ENCODE results near the gene MOB3A.
"Not testable (repeated sequence)": the region's sequence is repeated elsewhere in the genome, so short reads cannot be mapped to it uniquely, and the experiment has no call there.

Gene MOB3A

DNA sequence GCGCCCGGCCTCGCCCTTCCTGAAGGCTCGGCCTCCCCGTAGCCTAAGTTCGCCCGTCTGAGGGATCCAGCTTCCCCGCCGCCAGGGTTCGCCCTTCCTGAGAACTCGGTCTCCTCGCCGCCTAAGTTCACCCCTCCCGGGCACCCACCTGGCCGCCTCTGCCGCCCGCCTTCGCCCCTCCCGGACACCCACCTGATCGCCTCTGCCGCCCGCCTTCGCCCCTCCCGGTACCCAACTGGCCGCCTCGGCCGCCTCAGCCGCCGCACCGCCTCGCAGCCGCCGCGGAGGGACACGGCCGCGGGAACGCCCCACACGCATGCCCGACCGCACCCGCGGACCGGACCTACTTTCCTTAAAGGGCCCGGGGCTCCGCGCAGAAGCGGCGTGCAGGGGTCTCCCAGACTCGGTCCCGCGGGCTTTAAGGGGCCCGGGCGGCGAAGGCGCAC lies at the start of gene MOB3A:
Gene MOB3A, minus strand, starts transcription at position 293 of the 446 bp plus-strand sequence. CDS start 17,766 bp downstream, outside the sequence.
- peak; percentile 76 for DNase-seq

DNA sequence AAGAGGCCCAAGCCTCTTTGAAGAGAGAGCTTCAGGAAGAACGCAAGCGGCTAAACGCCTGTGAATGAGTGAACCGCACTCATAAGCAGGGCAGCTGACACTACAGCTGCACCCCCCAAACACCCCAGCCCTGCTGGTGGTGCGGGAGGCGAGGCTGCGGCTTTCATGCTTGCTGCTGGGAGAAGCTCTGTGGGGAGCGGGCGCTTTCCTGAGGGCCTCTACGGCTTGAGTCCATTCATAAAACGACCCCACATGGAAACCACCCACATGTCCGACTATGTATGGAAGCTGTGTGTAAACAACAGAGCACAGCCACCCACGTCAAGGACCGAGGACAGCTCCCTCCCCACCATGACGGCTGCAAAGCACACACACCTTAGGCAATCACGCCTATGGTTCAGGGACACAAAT lies 49.7 kb upstream of the MOB3A start:
- DNase-seq, result no peak

DNA sequence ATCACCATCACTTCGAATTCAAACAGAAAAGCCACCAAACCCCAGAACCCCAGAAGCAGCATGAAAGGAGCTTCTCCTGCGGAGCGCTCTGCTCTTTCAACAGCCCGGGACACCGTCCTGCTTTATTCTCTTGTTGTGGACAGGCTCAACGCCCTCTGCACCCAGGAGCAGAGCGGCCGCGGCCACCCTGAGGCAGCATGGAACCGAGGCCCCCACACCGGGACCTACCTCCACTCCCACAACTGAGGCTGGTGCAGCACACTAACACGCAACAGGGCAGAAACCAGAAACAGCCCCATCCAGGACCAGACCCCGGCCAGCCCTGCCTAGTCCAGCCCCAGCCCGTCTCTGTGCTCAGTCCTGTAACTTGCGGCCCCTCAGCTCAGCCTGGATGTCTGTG lies 48.1 kb upstream of the MOB3A start:
- DNase-seq, result no peak

DNA sequence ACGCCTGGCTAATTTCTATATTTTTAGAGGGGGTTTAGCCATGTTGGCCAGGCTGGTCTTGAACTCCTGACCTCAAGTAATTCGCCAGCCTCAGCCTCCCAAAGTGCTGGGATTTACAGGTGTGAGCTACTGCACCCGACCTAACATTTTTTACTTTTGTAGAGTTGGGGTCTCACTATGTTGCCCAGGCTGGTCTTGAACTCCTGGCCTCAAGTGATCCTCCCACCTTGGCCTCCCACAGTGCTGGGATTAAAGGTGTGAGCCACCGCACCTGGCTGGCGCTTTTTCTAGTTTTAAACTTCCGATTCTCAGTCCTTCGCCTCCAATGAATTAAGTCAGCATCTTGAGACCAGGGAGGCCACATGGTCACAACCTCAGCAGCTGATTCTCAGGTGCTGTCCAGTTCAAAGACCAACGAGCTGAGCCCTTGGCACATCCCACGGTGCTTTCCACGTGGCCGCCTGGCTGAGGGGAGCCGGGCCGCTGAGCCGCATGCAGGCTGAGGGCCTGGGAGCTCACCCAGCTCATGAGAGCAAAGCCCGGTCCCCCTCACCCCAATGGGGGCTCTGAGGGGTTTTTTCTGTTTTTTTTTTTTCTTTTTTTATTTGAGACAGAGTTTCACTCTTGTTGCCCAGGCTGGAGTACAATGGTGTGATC lies 46.2 kb upstream of the MOB3A start:
- no peak for DNase-seq

DNA sequence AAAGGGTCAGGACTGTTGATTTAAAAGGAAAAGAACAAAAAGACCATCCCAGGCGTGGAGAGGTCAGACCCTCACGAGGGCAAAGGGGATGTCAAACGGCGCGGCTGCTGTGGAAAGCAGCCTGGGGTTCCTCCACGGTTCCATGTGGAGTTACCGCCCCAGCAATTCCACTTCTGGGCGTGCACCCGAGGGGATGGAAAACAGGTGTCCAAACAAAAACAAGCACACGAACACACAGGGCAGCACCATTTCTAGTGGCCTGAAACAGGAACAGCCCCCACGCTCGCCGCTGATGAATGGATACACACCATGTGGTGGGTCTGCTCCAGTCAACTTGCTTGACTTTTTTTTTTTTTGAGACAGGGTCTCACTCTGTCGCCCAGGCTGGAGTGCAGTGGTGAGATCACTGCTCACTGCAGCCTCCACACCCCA lies 44.0 kb upstream of the MOB3A start:
- DNase-seq, result no peak

DNA sequence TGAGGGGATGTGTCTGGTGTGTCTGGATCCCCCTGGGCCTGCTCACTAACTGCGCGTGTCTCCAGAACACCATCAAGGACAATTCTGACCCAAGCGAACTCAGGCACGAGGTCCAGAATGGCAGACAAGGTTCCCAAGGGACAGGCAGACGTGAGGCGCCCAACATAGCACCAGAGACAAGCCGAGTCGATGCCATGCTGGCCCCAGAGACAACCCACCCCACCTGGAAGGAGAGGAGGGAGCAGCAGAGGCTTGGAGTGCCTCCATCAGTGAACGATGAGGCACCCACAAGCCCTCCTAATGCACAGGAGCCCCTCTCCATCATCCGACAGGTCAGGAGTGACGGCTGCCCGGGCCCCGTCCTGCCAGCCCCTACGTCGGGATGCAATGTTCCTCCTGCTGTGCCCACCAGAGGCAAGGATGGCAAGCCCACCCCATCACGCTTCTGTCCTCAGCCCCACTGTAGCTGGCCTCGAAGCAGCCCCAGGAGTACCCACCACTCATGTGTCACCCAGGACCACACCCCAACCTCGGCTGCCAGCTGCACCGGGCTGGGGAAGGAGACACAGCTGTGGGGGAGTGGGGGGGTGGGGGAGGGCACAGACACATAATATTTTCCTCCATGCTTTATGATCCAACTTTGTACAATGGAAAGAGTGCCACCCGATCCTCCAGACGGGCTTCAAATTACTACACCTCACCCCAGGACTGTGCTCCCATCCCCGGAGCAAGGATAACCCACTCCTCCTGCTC lies 43.4 kb upstream of the MOB3A start:
- no peak for DNase-seq

DNA sequence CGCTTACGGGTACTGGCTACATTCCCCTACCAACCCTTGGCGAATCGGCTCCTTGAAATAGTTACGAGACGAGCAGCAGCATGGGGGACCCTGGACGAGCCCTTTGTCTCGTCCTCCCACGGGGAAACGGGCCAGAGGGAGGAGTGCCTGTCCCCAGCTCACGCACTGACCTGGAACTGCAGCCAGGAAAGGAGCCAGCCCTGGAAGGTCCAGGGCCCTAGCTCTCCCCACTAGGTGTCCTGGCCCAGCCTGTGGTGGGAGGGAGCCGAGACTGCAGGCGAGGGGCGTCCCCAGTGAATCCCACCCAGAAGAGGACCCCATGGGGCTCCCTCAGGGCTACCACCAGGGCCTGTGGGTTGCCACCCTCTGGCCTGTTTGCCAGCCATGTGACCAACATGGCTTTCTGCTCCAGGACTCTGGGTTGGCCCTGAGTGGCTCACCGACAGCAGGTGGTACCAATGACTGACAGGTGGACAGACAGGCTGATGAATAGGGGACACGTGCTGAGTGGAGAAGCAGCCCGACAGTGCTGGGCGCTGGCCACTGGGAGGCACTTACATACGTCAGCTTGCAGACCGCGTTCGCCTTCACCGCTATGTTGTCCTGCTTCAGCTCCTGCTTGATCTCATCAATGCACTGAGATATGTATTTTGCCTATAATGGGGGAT lies 42.1 kb upstream of the MOB3A start:
- no peak for DNase-seq

DNA sequence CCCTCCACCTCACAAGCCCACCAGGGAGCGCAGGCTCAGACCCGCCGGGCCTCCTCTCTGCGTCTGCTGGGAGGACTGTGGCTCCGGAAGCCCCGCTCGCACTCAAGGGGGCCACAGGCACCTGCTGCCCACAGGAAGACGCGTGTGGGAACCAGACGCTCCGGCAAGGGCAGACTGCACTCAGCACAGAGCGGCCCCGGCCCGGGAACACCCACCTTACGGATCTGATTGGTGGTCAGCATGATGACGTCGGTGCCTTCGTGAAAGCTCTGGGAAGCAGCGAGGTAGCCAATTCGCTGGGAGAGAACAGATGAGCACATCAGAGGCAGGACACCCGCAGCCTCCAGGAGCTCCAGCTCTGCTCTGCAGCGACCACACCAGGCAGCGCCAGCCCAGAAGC lies 40.7 kb upstream of the MOB3A start:
- DNase-seq, result no peak

DNA sequence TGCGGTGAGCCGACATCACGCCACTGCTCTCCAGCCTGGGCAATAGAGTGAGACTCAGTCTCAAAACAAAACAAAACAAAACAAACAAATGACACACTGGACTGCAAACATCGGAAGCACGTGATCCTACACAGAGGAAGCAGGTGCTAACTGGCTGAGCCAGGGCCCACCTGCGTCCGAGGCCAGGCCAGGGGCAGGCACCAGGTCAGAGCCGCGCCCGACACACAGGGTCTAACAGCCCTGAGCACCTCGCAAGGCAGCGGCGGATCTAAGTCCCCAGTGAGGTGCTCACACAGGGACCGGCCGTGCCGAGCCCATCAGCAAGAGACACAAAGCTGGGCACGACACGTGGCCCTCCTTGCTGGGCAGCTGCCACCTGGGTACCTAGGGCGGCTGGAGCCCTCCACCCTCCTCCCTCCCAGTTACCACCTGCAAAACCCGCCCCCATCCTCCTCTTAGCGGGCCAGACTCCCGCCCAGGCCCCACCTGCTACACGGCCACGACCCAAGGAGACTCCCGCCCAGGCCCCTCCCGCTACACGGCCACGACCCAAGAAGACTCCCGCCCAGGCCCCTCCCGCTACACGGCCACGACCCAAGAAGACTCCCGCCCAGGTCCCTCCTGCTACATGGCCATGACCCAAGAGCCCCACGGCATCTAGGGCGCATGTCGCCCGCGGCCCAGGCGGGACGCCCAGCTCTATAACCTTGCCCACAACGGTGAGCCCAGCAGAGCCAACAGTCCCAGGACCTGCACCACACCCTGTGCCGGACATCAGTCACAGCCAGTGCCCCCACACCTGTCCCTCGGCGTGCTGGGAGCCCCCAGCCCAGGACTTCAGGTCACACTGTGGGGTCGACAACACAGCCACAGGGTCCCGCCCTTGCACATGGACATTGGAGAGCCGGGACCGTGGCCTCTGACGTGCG lies 39.6 kb upstream of the MOB3A start:
- DNase-seq, result no peak

DNA sequence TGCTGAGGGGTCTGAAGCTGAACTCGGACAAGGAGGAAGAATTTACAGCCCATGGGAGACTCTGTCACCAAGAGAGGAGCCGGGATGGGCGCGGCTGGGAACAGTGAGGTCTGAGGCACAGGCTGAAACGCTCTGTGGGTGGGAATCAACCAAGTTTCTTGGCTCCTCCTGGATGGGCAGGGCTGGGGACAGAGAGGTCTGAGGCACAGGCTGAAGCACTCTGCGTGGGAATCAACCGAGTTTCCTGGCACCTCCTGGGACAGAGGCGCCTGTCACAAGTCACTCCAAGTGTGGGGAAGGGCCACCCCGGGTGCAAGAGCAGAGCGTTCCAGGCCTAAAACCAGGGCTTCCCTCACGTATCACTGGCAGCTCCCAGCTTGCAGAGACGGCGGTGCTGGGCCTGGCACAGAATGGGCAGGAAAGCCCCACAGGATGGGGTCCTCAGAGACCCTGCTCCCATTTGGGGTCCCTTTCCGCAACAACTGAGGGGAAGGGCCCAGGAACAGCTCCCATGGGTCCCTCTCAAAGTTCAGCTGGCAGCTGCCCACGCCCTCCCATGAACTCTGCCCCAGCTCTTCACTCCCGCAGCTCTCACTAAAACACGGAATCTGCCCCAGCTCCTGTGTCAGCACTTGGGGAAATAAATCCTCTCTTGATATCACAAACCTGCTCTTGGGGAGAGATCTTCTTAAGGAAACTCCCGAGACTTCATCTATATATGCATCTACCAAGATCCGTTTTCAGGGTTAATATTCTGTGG lies 36.8 kb upstream of the MOB3A start:
- no peak for DNase-seq

DNA sequence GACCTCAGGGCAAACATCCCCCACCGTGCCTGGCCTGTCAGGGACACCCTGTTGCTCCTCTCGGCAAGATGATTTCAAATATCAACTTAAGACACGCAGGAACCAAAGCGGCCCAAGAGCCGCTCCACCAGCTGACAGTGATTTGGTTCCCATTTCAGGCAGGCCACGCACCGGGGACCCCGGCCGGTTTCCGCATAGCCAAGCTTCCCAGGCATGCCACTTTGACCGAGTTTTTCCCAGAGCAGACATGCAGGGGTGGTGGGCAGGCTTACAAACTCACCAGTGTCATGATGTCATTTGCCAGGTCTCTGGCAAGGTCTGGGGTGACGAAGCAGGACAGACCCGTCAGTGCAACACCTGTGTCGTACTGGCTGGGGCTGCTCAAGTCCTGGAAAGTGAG lies 36.1 kb upstream of the MOB3A start:
- no peak for DNase-seq

DNA sequence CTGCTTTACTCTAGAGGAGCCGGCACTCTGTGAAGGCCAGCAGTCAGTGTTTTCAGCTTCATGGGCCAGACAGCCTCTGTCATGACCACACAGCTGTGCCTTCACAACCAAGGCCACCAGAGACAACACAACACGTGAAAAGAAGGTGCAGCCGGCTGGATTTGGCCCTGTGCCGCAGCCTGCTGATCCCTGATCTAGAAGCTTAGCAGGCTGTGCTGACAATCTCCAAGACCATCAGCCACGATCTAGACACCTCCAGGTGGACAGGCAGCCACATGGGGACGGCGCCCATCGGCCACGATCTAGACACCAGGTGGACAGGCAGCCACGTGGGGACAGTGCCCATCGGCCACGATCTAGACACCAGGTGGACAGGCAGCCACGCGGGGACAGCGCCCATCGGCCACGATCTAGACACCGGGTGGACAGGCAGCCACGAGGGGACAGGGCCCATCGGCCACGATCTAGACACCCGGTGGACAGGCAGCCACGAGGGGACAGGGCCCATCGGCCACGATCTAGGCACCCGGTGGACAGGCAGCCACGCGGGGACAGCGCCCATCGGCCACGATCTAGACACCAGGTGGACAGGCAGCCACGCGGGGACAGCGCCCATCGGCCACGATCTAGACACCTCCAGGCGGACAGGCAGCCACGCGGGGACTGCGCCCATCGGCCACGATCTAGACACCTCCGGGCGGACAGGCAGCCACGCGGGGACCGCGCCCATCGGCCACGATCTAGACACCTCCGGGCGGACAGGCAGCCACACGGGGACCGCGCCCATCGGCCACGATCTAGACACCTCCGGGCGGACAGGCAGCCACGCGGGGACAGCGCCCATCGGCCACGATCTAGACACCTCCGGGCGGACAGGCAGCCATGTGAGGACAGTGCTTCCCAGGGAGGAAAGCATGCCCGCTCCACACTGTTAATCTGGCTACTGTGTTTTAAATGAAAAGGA lies 35.2 kb upstream of the MOB3A start:
- DNase-seq, result not testable (repeated sequence)

DNA sequence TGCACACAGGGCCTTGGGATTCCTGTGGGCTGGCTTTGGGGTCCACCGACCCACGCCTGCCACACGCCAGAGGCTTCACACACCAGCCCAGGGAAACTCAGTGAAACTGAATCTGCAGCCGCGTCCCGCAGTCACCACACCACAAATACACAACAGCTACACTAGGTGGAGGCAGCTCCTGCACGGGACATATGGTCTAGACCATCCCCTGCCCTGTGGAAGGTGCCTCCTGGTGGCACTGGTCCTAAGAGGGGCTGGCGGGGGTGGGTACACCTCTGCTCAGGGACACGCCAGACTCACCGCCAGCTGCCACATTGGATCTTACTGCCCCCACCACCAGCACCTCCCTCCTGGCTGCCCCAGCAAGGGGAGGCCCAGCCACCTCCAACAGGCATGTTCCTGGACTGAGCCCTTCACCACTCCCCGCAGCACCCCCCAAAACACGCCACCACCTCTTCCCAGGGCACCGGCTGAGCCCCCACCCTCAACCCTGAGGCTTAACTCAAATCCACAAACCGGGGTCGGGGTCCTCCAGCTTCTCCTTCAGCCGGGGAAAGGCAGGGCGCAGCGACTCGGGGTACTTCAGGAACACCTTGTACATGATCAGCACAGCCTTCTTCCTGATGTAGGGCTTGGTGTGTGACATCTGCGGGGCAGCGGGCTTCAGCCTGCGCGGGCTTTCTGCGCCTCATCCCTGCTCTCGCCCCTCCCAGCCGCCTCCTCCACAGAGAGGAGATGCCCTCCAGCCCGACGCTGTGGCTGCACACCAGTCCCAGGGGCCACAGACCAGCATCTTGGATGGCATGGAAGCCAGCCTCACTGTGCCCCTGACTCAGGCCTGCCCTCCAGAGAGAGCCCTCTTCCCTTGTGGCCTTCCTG lies 34.0 kb upstream of the MOB3A start:
- no peak for DNase-seq

DNA sequence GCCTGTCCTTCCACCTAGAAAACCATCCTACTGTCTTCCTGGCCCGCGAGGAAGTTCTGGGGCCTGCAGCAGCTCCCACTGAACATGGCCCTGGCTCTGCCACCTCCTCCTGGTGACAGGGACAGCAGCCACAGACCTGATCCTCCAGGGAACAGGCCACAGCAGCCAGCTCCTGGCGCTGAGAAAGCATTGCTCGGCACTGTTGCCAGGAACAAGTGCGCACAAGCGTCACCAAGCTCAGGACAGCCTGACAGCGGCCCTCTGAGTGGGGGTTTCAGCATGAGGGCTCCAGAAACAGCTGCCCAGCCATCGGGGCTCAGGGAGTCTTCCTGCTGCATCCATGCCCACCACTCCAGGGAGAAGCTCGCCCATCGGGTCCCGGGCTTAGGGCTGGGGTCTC lies 33.4 kb upstream of the MOB3A start:
- no peak for DNase-seq

DNA sequence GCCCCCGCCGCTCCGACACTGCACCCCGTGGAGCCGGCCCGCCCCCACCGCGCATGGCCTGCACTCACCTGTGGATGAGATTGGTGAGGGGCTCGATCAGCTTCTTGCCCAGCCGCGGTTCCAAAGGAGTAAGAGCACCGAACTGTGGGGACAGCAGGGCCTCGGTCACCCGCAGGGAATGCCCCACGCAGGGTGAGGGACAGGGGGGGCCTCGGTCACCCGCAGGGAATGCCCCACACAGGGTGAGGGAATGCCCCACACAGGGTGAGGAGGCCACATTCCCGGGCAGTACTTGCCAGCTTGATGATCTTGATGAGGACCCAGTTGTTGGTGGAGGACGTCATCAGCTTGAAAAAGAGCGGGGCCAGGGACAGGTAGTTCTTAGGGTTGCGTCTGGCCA lies 32.9 kb upstream of the MOB3A start:
- no peak for DNase-seq

DNA sequence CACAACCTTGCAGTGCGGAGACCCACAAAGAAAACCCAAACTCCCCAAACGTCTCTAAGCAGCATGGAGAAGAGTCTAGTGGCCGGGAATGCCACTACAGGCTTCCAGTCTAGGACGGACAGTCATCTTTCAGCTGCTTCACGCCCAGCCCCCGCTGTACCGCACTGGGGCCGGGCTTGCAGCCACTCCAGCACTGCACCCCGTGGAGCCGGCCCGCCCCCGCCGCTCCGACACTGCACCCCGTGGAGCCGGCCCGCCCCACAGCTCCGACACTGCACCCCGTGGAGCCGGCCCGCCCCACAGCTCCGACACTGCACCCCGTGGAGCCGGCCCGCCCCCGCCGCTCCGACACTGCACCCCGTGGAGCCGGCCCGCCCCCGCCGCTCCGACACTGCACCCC lies 32.1 kb upstream of the MOB3A start:
- DNase-seq, result not testable (repeated sequence)

DNA sequence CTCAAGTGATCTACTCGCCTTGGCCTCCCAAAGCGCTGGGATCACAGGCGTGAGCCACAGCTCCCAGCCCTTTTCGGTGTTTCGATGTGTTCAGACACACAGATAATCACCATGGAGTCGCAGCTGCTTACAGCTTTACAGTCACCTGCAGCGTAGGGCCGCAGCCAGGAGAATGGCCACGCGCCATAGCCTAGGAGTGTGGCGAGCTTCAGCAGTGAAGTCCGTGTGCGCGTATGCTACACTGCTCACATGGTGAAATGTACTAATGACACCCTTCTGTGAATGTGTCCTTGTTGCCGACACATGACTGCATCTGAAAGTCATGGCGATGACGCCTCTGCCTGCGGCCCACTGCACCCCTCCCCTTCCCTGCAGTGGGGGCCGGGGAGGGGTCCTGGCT lies 31.6 kb upstream of the MOB3A start:
- no peak for DNase-seq

DNA sequence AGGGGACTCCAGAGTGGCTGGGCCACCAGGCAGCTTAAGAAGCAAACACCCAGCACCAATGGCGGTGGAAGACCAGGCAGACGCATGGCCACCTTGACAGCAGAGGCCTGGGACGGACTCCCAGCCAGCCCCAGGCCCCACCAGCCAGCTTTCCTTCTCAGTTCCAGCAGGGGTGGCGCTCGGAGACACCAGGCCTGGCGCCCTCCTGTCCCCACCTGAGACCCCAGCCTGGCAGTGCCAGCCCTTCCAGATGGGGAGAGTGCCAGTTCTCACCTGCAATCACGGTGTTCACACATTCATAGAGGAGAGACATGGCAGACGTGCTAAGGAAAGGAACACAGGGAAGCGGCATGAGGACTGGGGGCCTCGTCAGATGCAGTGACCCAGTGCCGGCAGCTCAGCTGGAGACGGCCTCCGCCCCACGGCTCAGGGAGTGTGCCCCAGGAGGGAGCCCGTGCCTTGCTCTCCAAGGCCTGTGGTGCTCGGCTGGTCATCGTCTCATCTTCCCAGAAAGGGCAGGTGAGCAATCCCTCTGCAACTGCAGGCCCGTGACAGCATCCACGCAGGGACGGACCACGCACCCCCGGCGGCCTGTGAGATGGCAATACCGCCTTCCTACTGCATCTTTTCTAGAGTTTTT lies 30.9 kb upstream of the MOB3A start:
- DNase-seq, result no peak

DNA sequence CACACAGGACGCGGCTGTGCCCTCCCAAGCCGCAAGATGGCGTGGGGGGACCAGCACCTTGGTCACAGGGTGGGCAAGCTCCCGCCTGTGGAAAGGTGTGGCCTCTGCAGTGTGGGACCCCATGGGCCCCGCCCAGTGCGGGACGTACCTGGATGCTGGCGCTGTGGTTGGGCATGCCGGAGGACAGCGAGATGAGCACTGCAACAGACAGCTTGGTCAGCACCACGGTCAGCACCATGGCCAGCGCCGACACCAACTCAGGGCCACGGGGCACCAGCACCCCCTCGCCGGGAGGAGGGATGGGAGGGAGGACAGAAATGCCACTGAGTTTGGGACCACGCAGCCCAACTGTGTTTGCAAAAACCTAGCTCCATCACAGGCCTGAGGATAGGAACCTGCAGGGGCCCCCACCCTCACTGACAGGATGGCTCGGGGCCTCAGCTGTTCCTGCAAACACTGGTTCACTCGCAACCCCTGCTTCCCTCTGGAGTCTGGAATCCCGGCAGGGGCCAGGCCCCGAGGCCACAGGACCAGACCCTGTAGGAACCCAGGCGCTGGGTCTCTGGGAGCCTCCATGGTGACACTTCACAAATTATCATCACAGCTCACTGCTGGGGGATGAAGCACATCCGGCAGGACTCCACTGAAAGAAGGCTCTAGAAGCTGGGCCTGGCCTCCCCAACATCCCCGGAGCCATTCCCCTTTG lies 27.7 kb upstream of the MOB3A start:
- no peak for DNase-seq
